ENCODE results near the gene HDAC3.

HDAC3 gene

DNA sequence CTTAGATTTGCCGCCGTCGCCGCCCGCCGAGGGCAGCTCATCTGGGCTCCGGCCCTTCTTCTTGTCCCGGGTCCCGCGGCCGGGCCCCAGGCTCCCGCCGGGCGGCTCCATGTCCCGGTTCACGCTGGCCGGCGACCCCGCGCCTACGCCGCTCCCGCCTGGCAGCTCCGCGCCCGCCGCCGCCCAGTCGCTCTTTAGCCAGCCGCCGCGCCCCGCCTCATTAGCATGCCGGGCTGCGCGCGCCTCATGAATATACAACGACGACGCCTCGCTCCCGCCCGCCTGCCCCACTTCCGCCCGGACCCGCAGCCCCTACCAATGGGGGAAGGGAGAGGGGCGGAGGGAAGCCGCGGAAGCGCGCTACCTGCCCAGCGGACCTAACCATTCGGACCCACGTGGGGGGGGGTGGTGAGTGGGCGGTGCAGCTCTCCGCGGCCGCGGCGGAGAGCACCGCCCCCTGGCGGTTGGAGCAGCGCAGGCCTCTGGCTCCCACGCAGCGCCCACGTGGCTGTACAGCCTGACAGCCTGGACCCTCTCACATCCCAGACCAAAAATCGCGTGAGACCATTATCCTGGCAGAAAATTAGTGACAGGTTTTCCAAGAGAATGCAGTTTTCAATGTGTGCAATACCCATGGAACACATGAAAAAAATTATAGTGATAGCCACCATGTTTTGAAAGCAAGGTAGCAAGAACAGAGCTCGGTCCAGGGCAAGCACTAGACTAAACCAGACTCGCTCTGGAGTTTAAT lies 17.7 kb downstream of the HDAC3 start, which contains the start of gene DIAPH1 (continued):
- TF ChIP-seq ZNF776 (tag by site-specific recombination; IDR thresholded peaks at IDR 0.05; ENCODE audit: borderline replicate concordance) (no peak), ZNF514 (tag by site-specific recombination; IDR thresholded peaks at IDR 0.05) (no peak), ZNF302 (tag by site-specific recombination; IDR thresholded peaks at IDR 0.05; ENCODE audit: low read depth) (no peak), RBAK (tag by site-specific recombination; IDR thresholded peaks at IDR 0.05) (no peak), OSR2 (tag by site-specific recombination; IDR thresholded peaks at IDR 0.05) (peak; percentile 82), ZNF624 (tag by site-specific recombination; IDR thresholded peaks at IDR 0.05) (no peak), ZNF664 (tag by site-specific recombination; IDR thresholded peaks at IDR 0.05) (no peak), ZNF19 (tag by site-specific recombination; IDR thresholded peaks at IDR 0.05; ENCODE audit: low read depth) (no peak), ZNF548 (tag by site-specific recombination; IDR thresholded peaks at IDR 0.05) (no peak), ZNF621 (tag by site-specific recombination; IDR thresholded peaks at IDR 0.05) (no peak), ZNF174 (tag by site-specific recombination; IDR thresholded peaks at IDR 0.05) (no peak), ZNF433 (tag by site-specific recombination; IDR thresholded peaks at IDR 0.05; ENCODE audit: low read depth) (no peak)
- TF ChIP-seq, protein P1, sequence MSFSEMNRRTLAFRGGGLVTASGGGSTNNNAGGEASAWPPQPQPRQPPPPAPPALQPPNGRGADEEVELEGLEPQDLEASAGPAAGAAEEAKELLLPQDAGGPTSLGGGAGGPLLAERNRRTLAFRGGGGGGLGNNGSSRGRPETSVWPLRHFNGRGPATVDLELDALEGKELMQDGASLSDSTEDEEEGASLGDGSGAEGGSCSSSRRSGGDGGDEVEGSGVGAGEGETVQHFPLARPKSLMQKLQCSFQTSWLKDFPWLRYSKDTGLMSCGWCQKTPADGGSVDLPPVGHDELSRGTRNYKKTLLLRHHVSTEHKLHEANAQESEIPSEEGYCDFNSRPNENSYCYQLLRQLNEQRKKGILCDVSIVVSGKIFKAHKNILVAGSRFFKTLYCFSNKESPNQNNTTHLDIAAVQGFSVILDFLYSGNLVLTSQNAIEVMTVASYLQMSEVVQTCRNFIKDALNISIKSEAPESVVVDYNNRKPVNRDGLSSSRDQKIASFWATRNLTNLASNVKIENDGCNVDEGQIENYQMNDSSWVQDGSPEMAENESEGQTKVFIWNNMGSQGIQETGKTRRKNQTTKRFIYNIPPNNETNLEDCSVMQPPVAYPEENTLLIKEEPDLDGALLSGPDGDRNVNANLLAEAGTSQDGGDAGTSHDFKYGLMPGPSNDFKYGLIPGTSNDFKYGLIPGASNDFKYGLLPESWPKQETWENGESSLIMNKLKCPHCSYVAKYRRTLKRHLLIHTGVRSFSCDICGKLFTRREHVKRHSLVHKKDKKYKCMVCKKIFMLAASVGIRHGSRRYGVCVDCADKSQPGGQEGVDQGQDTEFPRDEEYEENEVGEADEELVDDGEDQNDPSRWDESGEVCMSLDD (tag by site-specific recombination; IDR thresholded peaks at IDR 0.05), result no peak
- TF ChIP-seq, protein P2, sequence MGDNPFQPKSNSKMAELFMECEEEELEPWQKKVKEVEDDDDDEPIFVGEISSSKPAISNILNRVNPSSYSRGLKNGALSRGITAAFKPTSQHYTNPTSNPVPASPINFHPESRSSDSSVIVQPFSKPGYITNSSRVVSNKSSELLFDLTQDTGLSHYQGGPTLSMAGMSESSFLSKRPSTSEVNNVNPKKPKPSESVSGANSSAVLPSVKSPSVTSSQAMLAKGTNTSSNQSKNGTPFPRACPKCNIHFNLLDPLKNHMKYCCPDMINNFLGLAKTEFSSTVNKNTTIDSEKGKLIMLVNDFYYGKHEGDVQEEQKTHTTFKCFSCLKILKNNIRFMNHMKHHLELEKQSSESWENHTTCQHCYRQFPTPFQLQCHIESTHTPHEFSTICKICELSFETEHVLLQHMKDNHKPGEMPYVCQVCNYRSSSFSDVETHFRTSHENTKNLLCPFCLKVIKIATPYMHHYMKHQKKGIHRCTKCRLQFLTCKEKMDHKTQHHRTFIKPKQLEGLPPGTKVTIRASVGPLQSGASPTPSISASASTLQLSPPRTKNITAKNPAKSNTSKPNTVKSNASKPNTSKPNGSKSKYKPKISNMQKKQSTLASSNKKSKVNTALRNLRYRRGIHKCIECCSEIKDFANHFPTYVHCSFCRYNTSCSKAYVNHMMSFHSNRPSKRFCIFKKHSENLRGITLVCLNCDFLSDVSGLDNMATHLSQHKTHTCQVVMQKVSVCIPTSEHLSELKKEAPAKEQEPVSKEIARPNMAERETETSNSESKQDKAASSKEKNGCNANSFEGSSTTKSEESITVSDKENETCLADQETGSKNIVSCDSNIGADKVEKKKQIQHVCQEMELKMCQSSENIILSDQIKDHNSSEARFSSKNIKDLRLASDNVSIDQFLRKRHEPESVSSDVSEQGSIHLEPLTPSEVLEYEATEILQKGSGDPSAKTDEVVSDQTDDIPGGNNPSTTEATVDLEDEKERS (tag by site-specific recombination; IDR thresholded peaks at IDR 0.05), result no peak; the same call in 1 of the 2 replicates
- TF ChIP-seq, protein P3, sequence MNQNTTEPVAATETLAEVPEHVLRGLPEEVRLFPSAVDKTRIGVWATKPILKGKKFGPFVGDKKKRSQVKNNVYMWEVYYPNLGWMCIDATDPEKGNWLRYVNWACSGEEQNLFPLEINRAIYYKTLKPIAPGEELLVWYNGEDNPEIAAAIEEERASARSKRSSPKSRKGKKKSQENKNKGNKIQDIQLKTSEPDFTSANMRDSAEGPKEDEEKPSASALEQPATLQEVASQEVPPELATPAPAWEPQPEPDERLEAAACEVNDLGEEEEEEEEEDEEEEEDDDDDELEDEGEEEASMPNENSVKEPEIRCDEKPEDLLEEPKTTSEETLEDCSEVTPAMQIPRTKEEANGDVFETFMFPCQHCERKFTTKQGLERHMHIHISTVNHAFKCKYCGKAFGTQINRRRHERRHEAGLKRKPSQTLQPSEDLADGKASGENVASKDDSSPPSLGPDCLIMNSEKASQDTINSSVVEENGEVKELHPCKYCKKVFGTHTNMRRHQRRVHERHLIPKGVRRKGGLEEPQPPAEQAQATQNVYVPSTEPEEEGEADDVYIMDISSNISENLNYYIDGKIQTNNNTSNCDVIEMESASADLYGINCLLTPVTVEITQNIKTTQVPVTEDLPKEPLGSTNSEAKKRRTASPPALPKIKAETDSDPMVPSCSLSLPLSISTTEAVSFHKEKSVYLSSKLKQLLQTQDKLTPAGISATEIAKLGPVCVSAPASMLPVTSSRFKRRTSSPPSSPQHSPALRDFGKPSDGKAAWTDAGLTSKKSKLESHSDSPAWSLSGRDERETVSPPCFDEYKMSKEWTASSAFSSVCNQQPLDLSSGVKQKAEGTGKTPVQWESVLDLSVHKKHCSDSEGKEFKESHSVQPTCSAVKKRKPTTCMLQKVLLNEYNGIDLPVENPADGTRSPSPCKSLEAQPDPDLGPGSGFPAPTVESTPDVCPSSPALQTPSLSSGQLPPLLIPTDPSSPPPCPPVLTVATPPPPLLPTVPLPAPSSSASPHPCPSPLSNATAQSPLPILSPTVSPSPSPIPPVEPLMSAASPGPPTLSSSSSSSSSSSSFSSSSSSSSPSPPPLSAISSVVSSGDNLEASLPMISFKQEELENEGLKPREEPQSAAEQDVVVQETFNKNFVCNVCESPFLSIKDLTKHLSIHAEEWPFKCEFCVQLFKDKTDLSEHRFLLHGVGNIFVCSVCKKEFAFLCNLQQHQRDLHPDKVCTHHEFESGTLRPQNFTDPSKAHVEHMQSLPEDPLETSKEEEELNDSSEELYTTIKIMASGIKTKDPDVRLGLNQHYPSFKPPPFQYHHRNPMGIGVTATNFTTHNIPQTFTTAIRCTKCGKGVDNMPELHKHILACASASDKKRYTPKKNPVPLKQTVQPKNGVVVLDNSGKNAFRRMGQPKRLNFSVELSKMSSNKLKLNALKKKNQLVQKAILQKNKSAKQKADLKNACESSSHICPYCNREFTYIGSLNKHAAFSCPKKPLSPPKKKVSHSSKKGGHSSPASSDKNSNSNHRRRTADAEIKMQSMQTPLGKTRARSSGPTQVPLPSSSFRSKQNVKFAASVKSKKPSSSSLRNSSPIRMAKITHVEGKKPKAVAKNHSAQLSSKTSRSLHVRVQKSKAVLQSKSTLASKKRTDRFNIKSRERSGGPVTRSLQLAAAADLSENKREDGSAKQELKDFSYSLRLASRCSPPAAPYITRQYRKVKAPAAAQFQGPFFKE (tag by site-specific recombination; IDR thresholded peaks at IDR 0.05; ENCODE audit: borderline replicate concordance), result no peak
- TF ChIP-seq, protein P4, sequence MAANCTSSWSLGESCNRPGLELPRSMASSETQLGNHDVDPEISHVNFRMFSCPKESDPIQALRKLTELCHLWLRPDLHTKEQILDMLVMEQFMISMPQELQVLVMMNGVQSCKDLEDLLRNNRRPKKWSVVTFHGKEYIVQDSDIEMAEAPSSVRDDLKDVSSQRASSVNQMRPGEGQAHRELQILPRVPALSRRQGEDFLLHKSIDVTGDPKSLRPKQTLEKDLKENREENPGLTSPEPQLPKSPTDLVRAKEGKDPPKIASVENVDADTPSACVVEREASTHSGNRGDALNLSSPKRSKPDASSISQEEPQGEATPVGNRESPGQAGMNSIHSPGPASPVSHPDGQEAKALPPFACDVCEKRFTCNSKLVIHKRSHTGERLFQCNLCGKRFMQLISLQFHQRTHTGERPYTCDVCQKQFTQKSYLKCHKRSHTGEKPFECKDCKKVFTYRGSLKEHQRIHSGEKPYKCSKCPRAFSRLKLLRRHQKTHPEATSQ (tag by site-specific recombination; IDR thresholded peaks at IDR 0.05), result peak; percentile 86
- TF ChIP-seq, protein P5, sequence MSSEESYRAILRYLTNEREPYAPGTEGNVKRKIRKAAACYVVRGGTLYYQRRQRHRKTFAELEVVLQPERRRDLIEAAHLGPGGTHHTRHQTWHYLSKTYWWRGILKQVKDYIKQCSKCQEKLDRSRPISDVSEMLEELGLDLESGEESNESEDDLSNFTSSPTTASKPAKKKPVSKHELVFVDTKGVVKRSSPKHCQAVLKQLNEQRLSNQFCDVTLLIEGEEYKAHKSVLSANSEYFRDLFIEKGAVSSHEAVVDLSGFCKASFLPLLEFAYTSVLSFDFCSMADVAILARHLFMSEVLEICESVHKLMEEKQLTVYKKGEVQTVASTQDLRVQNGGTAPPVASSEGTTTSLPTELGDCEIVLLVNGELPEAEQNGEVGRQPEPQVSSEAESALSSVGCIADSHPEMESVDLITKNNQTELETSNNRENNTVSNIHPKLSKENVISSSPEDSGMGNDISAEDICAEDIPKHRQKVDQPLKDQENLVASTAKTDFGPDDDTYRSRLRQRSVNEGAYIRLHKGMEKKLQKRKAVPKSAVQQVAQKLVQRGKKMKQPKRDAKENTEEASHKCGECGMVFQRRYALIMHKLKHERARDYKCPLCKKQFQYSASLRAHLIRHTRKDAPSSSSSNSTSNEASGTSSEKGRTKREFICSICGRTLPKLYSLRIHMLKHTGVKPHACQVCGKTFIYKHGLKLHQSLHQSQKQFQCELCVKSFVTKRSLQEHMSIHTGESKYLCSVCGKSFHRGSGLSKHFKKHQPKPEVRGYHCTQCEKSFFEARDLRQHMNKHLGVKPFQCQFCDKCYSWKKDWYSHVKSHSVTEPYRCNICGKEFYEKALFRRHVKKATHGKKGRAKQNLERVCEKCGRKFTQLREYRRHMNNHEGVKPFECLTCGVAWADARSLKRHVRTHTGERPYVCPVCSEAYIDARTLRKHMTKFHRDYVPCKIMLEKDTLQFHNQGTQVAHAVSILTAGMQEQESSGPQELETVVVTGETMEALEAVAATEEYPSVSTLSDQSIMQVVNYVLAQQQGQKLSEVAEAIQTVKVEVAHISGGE (tag by site-specific recombination; conservative IDR thresholded peaks at IDR 0.05; ENCODE audit: low read depth), result peak; percentile 87
- TF ChIP-seq, protein P6, sequence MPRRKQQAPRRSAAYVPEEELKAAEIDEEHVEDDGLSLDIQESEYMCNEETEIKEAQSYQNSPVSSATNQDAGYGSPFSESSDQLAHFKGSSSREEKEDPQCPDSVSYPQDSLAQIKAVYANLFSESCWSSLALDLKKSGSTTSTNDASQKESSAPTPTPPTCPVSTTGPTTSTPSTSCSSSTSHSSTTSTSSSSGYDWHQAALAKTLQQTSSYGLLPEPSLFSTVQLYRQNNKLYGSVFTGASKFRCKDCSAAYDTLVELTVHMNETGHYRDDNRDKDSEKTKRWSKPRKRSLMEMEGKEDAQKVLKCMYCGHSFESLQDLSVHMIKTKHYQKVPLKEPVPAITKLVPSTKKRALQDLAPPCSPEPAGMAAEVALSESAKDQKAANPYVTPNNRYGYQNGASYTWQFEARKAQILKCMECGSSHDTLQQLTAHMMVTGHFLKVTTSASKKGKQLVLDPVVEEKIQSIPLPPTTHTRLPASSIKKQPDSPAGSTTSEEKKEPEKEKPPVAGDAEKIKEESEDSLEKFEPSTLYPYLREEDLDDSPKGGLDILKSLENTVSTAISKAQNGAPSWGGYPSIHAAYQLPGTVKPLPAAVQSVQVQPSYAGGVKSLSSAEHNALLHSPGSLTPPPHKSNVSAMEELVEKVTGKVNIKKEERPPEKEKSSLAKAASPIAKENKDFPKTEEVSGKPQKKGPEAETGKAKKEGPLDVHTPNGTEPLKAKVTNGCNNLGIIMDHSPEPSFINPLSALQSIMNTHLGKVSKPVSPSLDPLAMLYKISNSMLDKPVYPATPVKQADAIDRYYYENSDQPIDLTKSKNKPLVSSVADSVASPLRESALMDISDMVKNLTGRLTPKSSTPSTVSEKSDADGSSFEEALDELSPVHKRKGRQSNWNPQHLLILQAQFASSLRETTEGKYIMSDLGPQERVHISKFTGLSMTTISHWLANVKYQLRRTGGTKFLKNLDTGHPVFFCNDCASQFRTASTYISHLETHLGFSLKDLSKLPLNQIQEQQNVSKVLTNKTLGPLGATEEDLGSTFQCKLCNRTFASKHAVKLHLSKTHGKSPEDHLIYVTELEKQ (tag by site-specific recombination; IDR thresholded peaks at IDR 0.05; ENCODE audit: borderline replicate concordance), result peak; percentile 68; the same call in 1 of the 2 replicates

Data from HEK293 (cell line).